GM13977 (cell line): ENCODE measurements around the gene CFLAR.
A peak's percentile ranks its signal among the peaks of the same experiment; 100 is the strongest.

ENCODE experiments used
- DNase-seq: peaks from one replicate; pipeline ENCODE4 v3.0.0; 2012; ENCODE audit warnings: low spot score
- in situ Hi-C: fragments of 300-500 bp; cut with MboI; formaldehyde crosslinking; loops from one replicate; pipeline ENCODE4 v1.12.0; 2022; ENCODE audit warnings: low sequenced_read_pairs, low pct_unique_long_range_greater_than_20kb, mixed read lengths, inconsistent platforms; ENCODE audit not compliant: unreplicated experiment
- TF ChIP-seq, protein P1 (sequence below): IDR thresholded peaks from 2 replicates; pipeline ENCODE4 v1.5.1; 2012; ENCODE audit warnings: mild to moderate bottlenecking, control low read depth; ENCODE audit not compliant: insufficient read depth; ENCODE audit errors: extremely low read depth, missing control alignments

Gene CFLAR

DNA sequence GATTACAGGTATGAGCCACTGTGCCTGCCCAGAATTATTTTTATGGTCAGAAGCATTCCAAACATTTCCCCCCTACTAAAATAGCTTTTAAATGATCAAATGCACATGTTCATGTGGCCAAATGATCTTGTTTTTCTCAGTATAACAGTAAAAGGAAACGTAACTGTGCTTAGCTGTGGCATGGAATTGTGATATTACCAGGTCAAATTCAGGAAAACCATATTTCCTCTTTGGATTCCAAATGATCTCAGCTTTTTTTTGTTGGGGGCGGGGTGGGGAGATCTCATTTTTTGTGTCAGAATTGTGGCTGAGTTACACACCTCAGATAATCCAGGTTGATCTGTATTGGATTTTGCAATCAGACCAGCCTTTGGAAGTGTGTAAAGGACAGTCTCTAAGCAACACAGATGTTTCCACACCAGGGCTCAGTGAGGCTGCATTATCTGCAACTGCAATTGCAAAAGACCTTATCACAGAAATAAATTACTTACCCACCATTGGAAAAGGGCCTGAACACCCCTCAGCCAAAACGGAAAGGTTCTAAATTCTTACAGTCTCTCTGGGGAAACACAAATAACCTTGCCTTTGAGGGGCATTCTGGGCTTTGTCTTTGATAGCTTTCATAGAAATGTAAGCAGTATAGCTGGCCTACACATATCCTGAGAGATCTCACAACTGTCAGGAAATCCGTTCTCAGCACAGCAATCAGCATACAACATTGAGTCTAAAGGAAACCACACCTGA lies 75.3 kb downstream of the CFLAR start:
- DNase-seq = no peak
- TF ChIP-seq, protein P1, sequence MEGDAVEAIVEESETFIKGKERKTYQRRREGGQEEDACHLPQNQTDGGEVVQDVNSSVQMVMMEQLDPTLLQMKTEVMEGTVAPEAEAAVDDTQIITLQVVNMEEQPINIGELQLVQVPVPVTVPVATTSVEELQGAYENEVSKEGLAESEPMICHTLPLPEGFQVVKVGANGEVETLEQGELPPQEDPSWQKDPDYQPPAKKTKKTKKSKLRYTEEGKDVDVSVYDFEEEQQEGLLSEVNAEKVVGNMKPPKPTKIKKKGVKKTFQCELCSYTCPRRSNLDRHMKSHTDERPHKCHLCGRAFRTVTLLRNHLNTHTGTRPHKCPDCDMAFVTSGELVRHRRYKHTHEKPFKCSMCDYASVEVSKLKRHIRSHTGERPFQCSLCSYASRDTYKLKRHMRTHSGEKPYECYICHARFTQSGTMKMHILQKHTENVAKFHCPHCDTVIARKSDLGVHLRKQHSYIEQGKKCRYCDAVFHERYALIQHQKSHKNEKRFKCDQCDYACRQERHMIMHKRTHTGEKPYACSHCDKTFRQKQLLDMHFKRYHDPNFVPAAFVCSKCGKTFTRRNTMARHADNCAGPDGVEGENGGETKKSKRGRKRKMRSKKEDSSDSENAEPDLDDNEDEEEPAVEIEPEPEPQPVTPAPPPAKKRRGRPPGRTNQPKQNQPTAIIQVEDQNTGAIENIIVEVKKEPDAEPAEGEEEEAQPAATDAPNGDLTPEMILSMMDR = no peak
- in situ Hi-C loops = no loop called here

DNA sequence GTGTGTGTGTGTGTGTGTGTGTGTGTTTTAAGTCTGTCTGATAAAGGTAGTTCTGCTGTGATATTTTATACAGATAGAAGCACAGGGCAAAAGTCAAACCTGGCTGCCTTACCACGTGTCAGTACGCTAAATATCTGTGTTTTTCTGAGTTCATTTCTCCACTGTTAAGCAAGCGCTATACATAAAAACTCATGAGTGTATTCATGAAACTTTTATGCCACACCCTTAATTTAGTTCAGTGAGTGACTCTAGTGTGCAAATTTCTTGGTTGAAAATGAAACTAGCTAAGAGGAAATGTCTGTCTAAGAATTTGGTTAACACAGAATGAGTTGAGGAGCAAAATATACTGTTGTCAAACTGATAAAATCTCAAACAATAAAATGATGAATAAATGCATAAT lies 78.1 kb downstream of the CFLAR start:
- TF ChIP-seq, protein P1 = no peak
- DNase-seq = peak; percentile 72
- in situ Hi-C loops = no loop called here

DNA sequence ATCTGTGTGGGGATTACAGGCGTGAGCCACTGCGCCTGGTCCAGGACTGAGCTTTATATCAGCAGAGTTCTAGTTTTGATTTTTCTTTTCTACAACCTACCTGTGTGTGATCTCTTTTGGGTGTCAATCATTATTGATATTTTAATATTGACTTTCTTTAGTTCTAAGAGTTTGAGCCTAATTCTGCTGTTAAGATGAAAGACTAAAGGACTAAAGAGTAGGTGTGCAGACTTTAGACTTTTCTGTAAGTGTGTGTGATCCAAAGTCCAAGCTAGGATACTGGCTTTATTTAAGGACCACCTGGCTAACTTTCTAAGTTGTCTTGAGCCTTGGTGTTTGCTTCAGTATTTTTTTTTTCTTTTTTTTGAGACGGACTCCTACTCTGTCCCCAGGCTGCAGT lies 79.4 kb downstream of the CFLAR start:
- in situ Hi-C loops = no loop called here
- TF ChIP-seq, protein P1 = no peak
- no peak for DNase-seq

- in situ Hi-C loops = no loop called here
- no peak for DNase-seq
- TF ChIP-seq, protein P1 = no peak
Measured at GRCh38 chr2:201196003-201196402, 80.0 kb downstream of the CFLAR start.

GRCh38 chr2:201196803-201197202 lies 80.8 kb downstream of the CFLAR start:
- TF ChIP-seq, protein P1 = no peak
- no peak for DNase-seq
- in situ Hi-C loops = no loop called here

- TF ChIP-seq, protein P1 = no peak
- DNase-seq = no peak
- in situ Hi-C loops = no loop called here
Measured at GRCh38 chr2:201197781-201198180, 81.8 kb downstream of the CFLAR start.
